Measurements from ENCODE around the gene ANKRD22.

ANKRD22 gene

DNA sequence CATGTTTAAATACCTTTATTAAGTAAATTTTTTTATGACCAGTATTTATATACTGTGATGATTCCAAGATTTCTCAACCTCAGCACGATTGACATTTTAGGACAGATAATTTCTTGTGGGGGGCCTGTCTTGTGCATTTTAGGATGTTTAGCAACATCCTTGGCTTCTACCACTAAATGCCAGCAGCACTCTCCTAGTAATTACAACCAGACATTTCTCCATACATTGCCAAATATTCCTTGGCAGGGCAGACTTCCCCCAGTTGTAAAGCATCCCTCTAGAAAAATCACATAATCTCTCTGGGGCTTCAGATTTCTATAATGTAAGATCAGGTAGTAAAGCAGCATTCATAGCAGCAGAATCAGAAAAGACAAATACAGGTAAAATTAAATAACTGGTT lies 56.9 kb downstream of the ANKRD22 start:
- DNase-seq: no peak

DNA sequence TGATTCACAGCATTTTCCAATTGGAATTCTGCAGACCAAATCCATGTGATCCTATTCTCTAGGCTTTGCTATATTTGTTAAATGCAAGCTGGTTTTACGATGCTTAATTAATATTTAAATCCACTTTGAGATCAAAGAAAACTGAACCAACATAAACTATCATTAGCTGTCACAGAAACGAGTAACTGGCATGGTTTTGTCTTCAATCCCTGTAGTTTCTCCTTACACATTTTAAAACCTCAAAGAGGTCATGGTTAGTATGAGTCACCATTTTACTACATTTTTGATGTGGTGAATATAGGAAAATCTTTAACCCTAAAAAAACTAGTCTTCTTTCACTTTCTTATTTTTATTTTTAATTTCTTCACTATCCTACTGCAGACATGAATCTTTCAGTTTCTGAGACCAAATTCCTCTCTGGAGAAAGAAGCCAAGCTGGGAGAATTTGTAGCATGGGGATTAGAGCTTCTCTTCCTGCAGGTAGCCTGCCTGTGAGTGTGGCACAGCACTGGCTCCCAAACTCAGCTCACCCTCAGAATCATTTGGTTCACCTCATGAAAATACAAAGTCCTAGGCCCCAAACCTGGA lies 57.8 kb downstream of the ANKRD22 start:
- no peak for DNase-seq

DNA sequence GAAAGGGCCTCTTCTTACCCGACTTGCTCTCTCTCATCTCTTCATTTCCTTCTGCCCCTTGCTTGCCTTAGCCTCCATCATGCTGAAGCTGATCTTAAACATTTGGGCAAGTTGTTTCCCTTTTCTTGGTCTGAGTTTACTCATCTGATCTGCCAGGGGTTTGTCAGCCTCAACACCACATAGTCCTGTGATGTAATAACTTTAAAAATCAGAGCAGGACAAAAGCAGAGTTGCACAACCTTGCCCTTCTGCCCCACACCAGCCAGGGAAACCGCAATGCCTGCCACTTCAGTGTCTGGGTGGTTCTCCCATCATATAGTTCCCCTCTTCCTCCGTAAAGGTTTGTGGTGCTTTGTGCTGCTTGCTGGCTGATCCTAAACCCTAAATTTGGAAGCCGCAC lies 59.0 kb downstream of the ANKRD22 start:
- no peak for DNase-seq

DNA sequence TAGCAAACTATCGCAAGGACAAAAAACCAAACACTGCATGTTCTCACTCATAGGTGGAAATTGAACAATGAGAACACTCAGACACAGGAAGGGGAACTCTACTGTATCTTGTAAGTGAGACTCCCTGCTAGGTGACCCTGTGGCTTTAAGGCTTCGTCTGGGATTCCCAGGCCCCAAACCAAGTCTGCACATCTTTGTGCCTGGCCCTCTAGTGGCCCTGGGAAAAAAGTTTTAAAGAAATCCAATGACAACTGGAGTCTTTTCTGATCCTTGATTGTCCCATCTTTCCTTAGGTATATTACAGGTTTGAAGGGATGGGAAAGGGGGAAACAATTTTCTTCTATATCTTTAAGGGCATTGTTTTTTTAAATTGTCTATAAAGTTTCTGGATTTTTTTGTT lies 59.7 kb downstream of the ANKRD22 start:
- no peak for DNase-seq

DNA sequence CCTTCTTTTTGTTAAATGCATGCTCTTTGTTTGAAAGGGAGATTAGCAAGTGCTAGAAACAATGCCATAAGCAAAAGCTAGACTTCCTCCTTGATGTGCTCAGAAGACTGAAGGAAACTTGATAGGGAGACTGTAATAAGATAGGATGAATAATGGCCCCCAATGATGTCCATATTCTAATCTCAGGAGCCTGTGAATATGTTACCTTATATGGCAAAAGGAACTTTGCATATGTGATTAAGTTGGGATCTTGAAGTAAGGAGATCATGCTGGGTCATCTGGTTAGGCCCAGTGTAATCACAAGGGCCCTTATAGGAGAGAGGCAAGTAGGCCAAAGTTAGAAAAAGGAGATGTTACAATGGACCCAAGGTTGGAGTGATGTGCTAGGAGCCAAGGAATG lies 62.7 kb downstream of the ANKRD22 start:
- DNase-seq: no peak

DNA sequence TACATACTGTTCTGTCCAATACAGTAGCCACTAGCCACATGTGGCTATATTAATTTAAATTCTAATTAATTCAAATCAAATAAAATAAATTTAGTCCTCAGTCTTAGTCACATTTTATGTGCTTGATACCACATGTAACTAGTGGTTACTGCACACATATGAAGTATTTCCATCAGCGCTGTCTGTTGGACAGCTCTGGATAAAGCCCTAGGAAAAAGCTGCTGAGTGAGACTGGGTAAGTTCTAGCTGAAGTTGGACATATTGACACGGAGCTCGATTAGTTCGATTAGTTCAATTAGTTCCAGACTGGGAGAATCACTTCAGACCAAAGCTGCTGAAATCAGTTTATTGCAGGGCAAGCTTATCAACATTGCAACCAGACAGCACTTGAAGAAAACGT lies 64.2 kb downstream of the ANKRD22 start:
- no peak for DNase-seq

DNA sequence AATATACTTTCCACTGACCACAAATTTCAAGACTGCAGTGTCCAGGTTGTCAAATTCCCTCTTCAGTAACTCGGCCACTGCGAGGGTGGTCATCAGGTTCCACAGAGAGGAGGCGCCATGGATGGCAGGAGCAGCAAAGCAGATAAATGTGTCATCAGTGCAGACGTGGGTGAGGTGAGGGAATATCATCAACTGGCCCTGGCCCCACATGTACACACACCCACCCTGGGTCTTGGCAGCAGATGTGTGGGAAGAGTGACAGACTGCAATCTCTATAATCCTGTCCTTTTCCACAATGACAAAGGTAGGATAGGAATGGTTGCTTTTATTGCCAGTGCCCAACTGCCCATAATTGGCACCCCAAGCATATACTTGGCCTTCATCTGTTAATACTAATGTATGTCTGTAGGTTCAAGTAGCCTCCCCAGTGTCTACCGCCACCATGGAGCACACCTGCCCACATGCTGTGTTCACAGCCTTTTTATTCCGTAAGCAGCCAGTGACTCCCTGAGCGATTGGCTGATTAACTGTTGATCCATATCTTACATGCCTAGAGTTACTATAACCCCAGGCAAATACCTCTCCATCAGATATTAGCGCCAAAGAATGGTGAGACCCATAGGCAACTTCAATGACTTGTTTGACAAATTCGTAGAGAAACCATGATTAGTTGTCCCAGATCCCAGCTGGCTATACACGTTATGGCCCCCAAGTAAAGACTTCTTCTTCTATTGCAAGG lies 65.4 kb downstream of the ANKRD22 start:
- no peak for DNase-seq

DNA sequence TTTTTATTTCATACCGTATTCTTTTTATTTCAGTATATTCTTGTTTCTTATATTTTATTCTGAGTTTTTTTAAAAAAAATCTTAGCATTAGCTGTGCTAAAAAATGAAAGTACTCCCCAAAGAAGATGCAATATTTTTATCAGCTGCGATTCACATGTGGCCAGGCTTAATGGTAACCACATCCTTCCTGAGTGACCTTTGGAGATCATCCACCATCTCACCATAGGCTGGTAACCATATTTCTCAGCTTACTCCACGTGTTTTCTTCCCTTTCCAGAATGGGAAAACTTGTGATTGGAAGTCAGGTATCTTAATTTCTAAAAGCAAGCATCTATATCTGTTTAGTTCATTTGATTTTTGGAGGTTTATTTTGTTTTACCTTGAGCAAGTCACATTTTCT lies 67.9 kb downstream of the ANKRD22 start:
- no peak for DNase-seq

DNA sequence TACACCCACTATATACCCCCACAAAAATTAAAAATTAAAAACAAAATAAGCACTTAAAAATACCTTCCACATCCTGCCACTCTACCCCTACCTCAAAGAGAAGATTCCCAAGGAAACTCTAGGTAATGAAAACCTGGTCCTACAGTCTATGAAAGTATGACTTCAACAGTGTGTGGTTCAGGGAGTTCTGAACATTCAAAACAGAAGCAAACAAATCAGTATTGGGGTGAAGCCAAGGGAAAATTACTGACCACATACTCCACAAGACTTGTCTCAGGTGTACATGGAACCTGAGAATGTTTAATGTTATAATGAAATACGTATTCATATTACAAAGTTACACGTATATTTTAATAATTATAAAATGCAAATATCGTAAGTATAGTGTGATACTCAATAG lies 69.4 kb downstream of the ANKRD22 start:
- no peak for DNase-seq

DNA sequence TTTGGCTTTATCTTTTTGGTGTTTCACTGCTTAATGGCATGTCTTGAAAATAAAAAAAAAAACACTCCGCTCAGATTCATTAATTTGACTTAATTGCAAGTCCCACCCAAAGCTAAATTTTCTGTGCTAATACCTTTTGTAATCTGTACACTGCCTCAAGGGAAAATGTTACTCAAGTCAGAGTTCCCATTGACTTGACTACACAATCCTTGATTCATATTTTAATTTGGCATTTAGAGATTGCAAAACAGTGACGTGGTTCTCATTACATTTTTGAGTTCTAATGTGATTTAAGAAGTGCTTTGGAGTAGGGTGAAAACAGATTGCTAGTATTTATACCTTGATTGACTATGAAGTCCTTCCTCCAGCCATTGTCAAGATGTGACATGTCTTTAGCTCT lies 70.4 kb downstream of the ANKRD22 start:
- DNase-seq: no peak
